ES-I3 (cell line): ENCODE results near the gene ATG12.
"Not testable (repeated sequence)": the region's sequence is repeated elsewhere in the genome, so short reads cannot be mapped to it uniquely, and the experiment has no call there.

ENCODE experiments used
- H3K36me3 ChIP-seq: 2 replicates; pipeline ENCODE4 v1.6.1; 2013; ENCODE audit warnings: mild to moderate bottlenecking, low read length, control low read depth, moderate library complexity; ENCODE audit not compliant: insufficient read depth
- H3K4me1 ChIP-seq: 2 replicates; pipeline ENCODE4 v1.6.1; 2013; ENCODE audit warnings: mild to moderate bottlenecking, control low read depth, low read length; ENCODE audit not compliant: insufficient read depth
- H3K9ac ChIP-seq: 2 replicates; pipeline ENCODE4 v1.6.1; 2013; ENCODE audit warnings: low read depth, mild to moderate bottlenecking, low read length, moderate library complexity
- H3K9me3 ChIP-seq: 2 replicates; pipeline ENCODE4 v1.6.1; 2013; ENCODE audit warnings: mild to moderate bottlenecking, low read length, moderate library complexity; ENCODE audit not compliant: control insufficient read depth, insufficient read depth

The ATG12 gene

GRCh38 chr5:115825948-115826347 is 15.4 kb downstream of the ATG12 start:
- Histone ChIP-seq H3K9ac (no peak overlapping the region), H3K9me3 (peaks cover 4% of the 10 kb centered on the region), H3K4me1 (no peaks in the 10 kb centered on the region), H3K36me3 (peaks cover 11% of the 10 kb centered on the region)

GRCh38 chr5:115824983-115825382 is 16.4 kb downstream of the ATG12 start:
- H3K9ac ChIP-seq, H3K4me1 ChIP-seq, H3K36me3 ChIP-seq, H3K9me3 ChIP-seq: not testable (repeated sequence)

GRCh38 chr5:115820846-115821245 is 20.5 kb downstream of the ATG12 start:
- no peaks in the 10 kb centered on the region for H3K36me3 ChIP-seq
- no peaks in the 10 kb centered on the region for H3K4me1 ChIP-seq
- no peak overlapping the region for H3K9ac ChIP-seq
- H3K9me3 ChIP-seq, result peaks cover 1% of the 10 kb centered on the region; the same call in 1 of the 2 replicates

GRCh38 chr5:115818821-115819220 is 22.5 kb downstream of the ATG12 start:
- no peaks in the 10 kb centered on the region; the same call in 1 of the 2 replicates for H3K9me3 ChIP-seq
- no peak overlapping the region for H3K9ac ChIP-seq
- no peaks in the 10 kb centered on the region for H3K4me1 ChIP-seq
- no peaks in the 10 kb centered on the region for H3K36me3 ChIP-seq

GRCh38 chr5:115817386-115817785 is 24.0 kb downstream of the ATG12 start:
- H3K4me1 ChIP-seq, result no peaks in the 10 kb centered on the region
- no peaks in the 10 kb centered on the region for H3K36me3 ChIP-seq
- no peaks in the 10 kb centered on the region for H3K9me3 ChIP-seq
- H3K9ac ChIP-seq, result no peak overlapping the region

- Histone ChIP-seq H3K9ac (peak within 1 kb of the TSS; percentile 88), H3K4me1 (no peaks in the 10 kb centered on the region), H3K36me3 (no peaks in the 10 kb centered on the region), H3K9me3 (no peaks in the 10 kb centered on the region)
Observed at GRCh38 chr5:115816226-115817081, 24.9 kb downstream of the ATG12 start, which contains the start of gene CDO1. TSS of gene CDO1 (minus strand) at chr5:115816659. CDS start at chr5:115816397, 262 bp downstream.

GRCh38 chr5:115815693-115816225 is 25.6 kb downstream of the ATG12 start:
- Histone ChIP-seq H3K9me3 (no peaks in the 10 kb centered on the region), H3K4me1 (no peaks in the 10 kb centered on the region), H3K36me3 (no peaks in the 10 kb centered on the region), H3K9ac (peak overlapping the region; percentile 88)

- no peaks in the 10 kb centered on the region for H3K36me3 ChIP-seq
- H3K9ac ChIP-seq, result peak overlapping the region; percentile 88
- H3K9me3 ChIP-seq, result no peaks in the 10 kb centered on the region
- no peaks in the 10 kb centered on the region for H3K4me1 ChIP-seq
Observed at GRCh38 chr5:115815006-115815692, 26.2 kb downstream of the ATG12 start.

GRCh38 chr5:115813719-115814118 is 27.6 kb downstream of the ATG12 start:
- no peak overlapping the region for H3K9ac ChIP-seq

GRCh38 chr5:115812372-115812771 is 29.0 kb downstream of the ATG12 start:
- H3K9me3 ChIP-seq, result no peaks in the 10 kb centered on the region
- H3K4me1 ChIP-seq, result no peaks in the 10 kb centered on the region; the same call in 1 of the 2 replicates
- H3K36me3 ChIP-seq, result no peaks in the 10 kb centered on the region; the same call in 1 of the 2 replicates

More at GRCh38 chr5:115813719-115814118, 27.6 kb downstream of the ATG12 start:
- Histone ChIP-seq H3K4me1 (no peaks in the 10 kb centered on the region), H3K36me3 (no peaks in the 10 kb centered on the region; the same call in 1 of the 2 replicates), H3K9me3 (no peaks in the 10 kb centered on the region)

GRCh38 chr5:115811406-115811805 is 30.0 kb downstream of the ATG12 start:
- no peaks in the 10 kb centered on the region for H3K9me3 ChIP-seq
- no peaks in the 10 kb centered on the region; the same call in 1 of the 2 replicates for H3K36me3 ChIP-seq
- no peaks in the 10 kb centered on the region; the same call in 1 of the 2 replicates for H3K4me1 ChIP-seq
- no peak overlapping the region for H3K9ac ChIP-seq

More at GRCh38 chr5:115812372-115812771, 29.0 kb downstream of the ATG12 start:
- H3K9ac ChIP-seq, result no peak overlapping the region

GRCh38 chr5:115810761-115811160 is 30.6 kb downstream of the ATG12 start:
- no peak overlapping the region for H3K9ac ChIP-seq
- no peaks in the 10 kb centered on the region; the same call in 1 of the 2 replicates for H3K36me3 ChIP-seq
- H3K9me3 ChIP-seq, result no peaks in the 10 kb centered on the region
- H3K4me1 ChIP-seq, result no peaks in the 10 kb centered on the region; the same call in 1 of the 2 replicates

- Histone ChIP-seq H3K9me3 (no peaks in the 10 kb centered on the region), H3K4me1 (no peaks in the 10 kb centered on the region; the same call in 1 of the 2 replicates), H3K9ac (no peak overlapping the region), H3K36me3 (no peaks in the 10 kb centered on the region; the same call in 1 of the 2 replicates)
Observed at GRCh38 chr5:115809946-115810345, 31.4 kb downstream of the ATG12 start.

GRCh38 chr5:115808066-115808465 is 33.3 kb downstream of the ATG12 start:
- H3K9ac ChIP-seq, H3K36me3 ChIP-seq, H3K9me3 ChIP-seq, H3K4me1 ChIP-seq: not testable (repeated sequence)
